ENCODE measurements around the gene MADCAM1. TPM values are rescaled to one million over a fixed set of nuclear protein-coding genes. Genes with fewer than 3 reads are reported as not detected.

MADCAM1 gene
- total RNA-seq, 2 experiments from 2014 or later = 0.69 to 2.0 TPM

GRCh38 chr19:455851-456546 lies 40.3 kb upstream of the MADCAM1 start:
- TF ChIP-seq EZH2phosphoT487 (IDR thresholded peaks at IDR 0.05; ENCODE audit: borderline replicate concordance, low read depth, low read length) = no peak
- no peak for TF ChIP-seq CTCF (conservative IDR thresholded peaks at IDR 0.05; ENCODE audit: low read length)
- Histone ChIP-seq H3K36me3 (ENCODE audit: insufficient read depth, low read length) (no peaks in the 10 kb centered on the region), H3K4me2 (ENCODE audit: low read length) (no peak overlapping the region), H3K27ac (ENCODE audit: low read depth, low read length, poor library complexity, severe bottlenecking) (no peak overlapping the region), H3K9me3 (ENCODE audit: low read length) (0 out of 2 replicates have a peak, but pooled peaks cover 4% of the 10 kb centered on the region), H3K9me2 (ENCODE audit: insufficient read depth, low read length) (no peaks in the 10 kb centered on the region), H3K79me2 (ENCODE audit: insufficient read depth, low read depth, low read length) (no peaks in the 10 kb centered on the region), H4K20me1 (ENCODE audit: insufficient read depth, low read length) (no peaks in the 10 kb centered on the region), H3K4me3 (ENCODE audit: low read depth, low read length, poor library complexity, severe bottlenecking) (no peak overlapping the region), H2AFZ (ENCODE audit: low read length) (no peak overlapping the region), H3K4me1 (ENCODE audit: insufficient read depth, low read length, poor library complexity, severe bottlenecking) (no peaks in the 10 kb centered on the region)
- no TSS peak for BruUV-seq (replicated peaks)
- no peak for DNase-seq (ENCODE audit: low spot score)
- POLR2A ChIA-PET = no interaction called here
- intact Hi-C loops (cut with micrococcal nuclease; ENCODE audit: unreplicated experiment) = no loop called here
- CTCF ChIA-PET (ENCODE audit: unreplicated experiment) = no interaction called here

DNA sequence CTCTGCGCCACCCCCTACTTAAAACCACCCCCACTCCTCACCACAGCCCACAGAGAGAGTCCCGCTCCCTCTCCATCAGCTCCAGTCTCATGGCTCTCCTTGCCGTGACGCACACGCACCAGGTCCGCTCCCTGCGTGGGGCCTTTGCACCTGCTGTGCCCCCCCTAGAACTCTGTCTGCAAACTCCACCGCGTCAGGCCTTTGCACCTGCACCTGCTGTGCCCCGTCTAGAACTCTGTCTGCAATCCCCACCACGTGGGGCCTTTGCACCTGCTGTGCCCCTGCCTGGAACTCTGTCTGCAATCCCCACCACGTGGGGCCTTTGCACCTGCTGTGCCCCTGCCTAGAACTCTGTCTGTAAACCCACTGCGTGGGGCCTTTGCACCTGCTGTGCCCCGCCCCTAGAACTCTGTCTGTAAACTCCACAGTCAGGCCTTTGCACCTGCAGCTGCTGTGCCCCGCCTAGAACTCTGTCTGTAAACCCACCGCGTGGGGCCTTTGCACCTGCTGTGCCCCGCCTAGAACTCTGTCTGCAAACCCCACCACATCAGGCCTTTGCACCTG lies 39.7 kb upstream of the MADCAM1 start:
- Histone ChIP-seq H4K20me1 (ENCODE audit: insufficient read depth, low read length) (no peaks in the 10 kb centered on the region), H3K4me3 (ENCODE audit: low read depth, low read length, poor library complexity, severe bottlenecking) (no peak overlapping the region), H3K36me3 (ENCODE audit: insufficient read depth, low read length) (no peaks in the 10 kb centered on the region), H2AFZ (ENCODE audit: low read length) (no peak overlapping the region), H3K27ac (ENCODE audit: low read depth, low read length, poor library complexity, severe bottlenecking) (no peak overlapping the region), H3K4me1 (ENCODE audit: insufficient read depth, low read length, poor library complexity, severe bottlenecking) (no peaks in the 10 kb centered on the region), H3K9me3 (ENCODE audit: low read length) (no peaks in the 10 kb centered on the region), H3K4me2 (ENCODE audit: low read length) (no peak overlapping the region), H3K79me2 (ENCODE audit: insufficient read depth, low read depth, low read length) (no peaks in the 10 kb centered on the region), H3K9me2 (ENCODE audit: insufficient read depth, low read length) (no peaks in the 10 kb centered on the region)
- intact Hi-C loops (cut with micrococcal nuclease; ENCODE audit: unreplicated experiment) = no loop called here
- DNase-seq (ENCODE audit: low spot score) = no peak
- POLR2A ChIA-PET = no interaction called here
- TF ChIP-seq CTCF (conservative IDR thresholded peaks at IDR 0.05; ENCODE audit: low read length) (no peak), EZH2phosphoT487 (IDR thresholded peaks at IDR 0.05; ENCODE audit: borderline replicate concordance, low read depth, low read length) (no peak)
- no TSS peak for BruUV-seq (replicated peaks)
- CTCF ChIA-PET (ENCODE audit: unreplicated experiment) = no interaction called here

- Histone ChIP-seq H3K4me2 (ENCODE audit: low read length) (no peak overlapping the region), H2AFZ (ENCODE audit: low read length) (no peak overlapping the region), H4K20me1 (ENCODE audit: insufficient read depth, low read length) (no peaks in the 10 kb centered on the region), H3K36me3 (ENCODE audit: insufficient read depth, low read length) (no peaks in the 10 kb centered on the region), H3K9me2 (ENCODE audit: insufficient read depth, low read length) (no peaks in the 10 kb centered on the region), H3K79me2 (ENCODE audit: insufficient read depth, low read depth, low read length) (no peaks in the 10 kb centered on the region), H3K9me3 (ENCODE audit: low read length) (no peaks in the 10 kb centered on the region), H3K4me3 (ENCODE audit: low read depth, low read length, poor library complexity, severe bottlenecking) (no peak overlapping the region), H3K4me1 (ENCODE audit: insufficient read depth, low read length, poor library complexity, severe bottlenecking) (no peaks in the 10 kb centered on the region), H3K27ac (ENCODE audit: low read depth, low read length, poor library complexity, severe bottlenecking) (no peak overlapping the region)
- BruUV-seq (replicated peaks) = no TSS peak
- POLR2A ChIA-PET = no interaction called here
- CTCF ChIA-PET (ENCODE audit: unreplicated experiment) = no interaction called here
- intact Hi-C loops (cut with micrococcal nuclease; ENCODE audit: unreplicated experiment) = no loop called here
- TF ChIP-seq EZH2phosphoT487 (IDR thresholded peaks at IDR 0.05; ENCODE audit: borderline replicate concordance, low read depth, low read length) (no peak), CTCF (conservative IDR thresholded peaks at IDR 0.05; ENCODE audit: low read length) (no peak)
- DNase-seq (ENCODE audit: low spot score) = no peak
Observed at GRCh38 chr19:457636-458035, 38.6 kb upstream of the MADCAM1 start.

All from OCI-LY7 (cell line).